HCT116 (cell line): ENCODE data around the gene MUC4. TPM values are rescaled to one million over a fixed set of nuclear protein-coding genes. Genes with fewer than 3 reads are reported as not detected.

Source experiments
- ATAC-seq: fragments of 200-7000 bp; cut with Tn5 transposase; 2 replicates; pipeline ENCODE4 v1.9.1; 2020; ENCODE audit warnings: mild to moderate bottlenecking, moderate library complexity
- BruUV-seq: library from RNA; stranded (reverse); fragments of 400-500 nt; replicated peaks from 2 replicates; lab custom pipeline; 2021; lab: Mats Ljungman, UMichigan
- CTCF ChIA-PET: fragments of 300-600 bp; sonication (Branson Sonifier 250); formaldehyde crosslinking; loops from one replicate; lab custom pipeline; 2021; ENCODE audit warnings: antibody characterized with exemption; lab: Charles Lee
- POLR2A ChIA-PET: fragments of 300-600, 350-600 bp; sonication (Branson Sonifier 250); formaldehyde crosslinking; loops from one replicate; lab custom pipeline; 2021; ENCODE audit warnings: antibody characterized with exemption; lab: Charles Lee
- RAD21 ChIA-PET, 2 experiments: fragments of 300-600 bp; sonication (Branson Sonifier 250); formaldehyde crosslinking; loops; one replicate each; lab custom pipeline; 2023; ENCODE audit warnings: low total read pairs in 2 of 2; ENCODE audit not compliant: uncharacterized antibody in 2 of 2, unreplicated experiment in 2 of 2, low non-redundant PET in 1 of 2; lab: Charles Lee
- DNase-seq: peaks from one replicate; pipeline ENCODE4 v3.0.0-alpha.2; 2010; ENCODE audit warnings: low read depth, low spot score
- H2AFZ ChIP-seq: fragments of 200-600 bp; shearing (Covaris generic), sonication (generic); 2 replicates; pipeline ENCODE4 v1.6.1; 2017; ENCODE audit warnings: low read depth, mixed run types, mixed read lengths, antibody characterized with exemption, low read length; ENCODE audit not compliant: poor library complexity, severe bottlenecking
- H3K27ac ChIP-seq: 2 replicates; pipeline ENCODE4 v1.5.1; 2012; ENCODE audit warnings: low read depth, low read length
- H3K27me3 ChIP-seq: fragments of 200-600 bp; sonication (generic); 2 replicates; pipeline ENCODE4 v1.6.1; 2016; ENCODE audit warnings: mixed run types, low read length, mixed read lengths; ENCODE audit not compliant: insufficient read depth
- H3K36me3 ChIP-seq, 2 experiments: fragments of 200-500 bp in 1 of 2; fragments of 200-600 bp in 1 of 2; sonication (Bioruptor generic) in 1 of 2; sonication (generic) in 1 of 2; 2 replicates each; pipeline versions ENCODE4 v1.5.1 to v1.6.1; 2014 to 2016; ENCODE audit warnings: low read length in 2 of 2, inconsistent platforms in 1 of 2, mixed read lengths in 1 of 2, mixed run types in 1 of 2; ENCODE audit not compliant: insufficient read depth in 2 of 2, control insufficient read depth in 1 of 2
- H3K4me1 ChIP-seq, 2 experiments: fragments of 200-600 bp in 1 of 2; sonication (generic) in 1 of 2; 2 replicates each; pipeline versions ENCODE4 v1.5.1 to v1.6.1; 2012 to 2017; ENCODE audit warnings: low read length in 2 of 2, inconsistent platforms in 1 of 2, mild to moderate bottlenecking in 1 of 2, mixed read lengths in 1 of 2, mixed run types in 1 of 2, moderate library complexity in 1 of 2; ENCODE audit not compliant: insufficient read depth in 2 of 2, control insufficient read depth in 1 of 2
- H3K4me2 ChIP-seq: fragments of 200-600 bp; sonication (generic); 2 replicates; pipeline ENCODE4 v1.6.1; 2017; ENCODE audit warnings: mixed run types, low read length, mixed read lengths
- H3K4me3 ChIP-seq, 2 experiments: fragments of 200-600 bp in 1 of 2; sonication (generic) in 1 of 2; replicated peaks in 1 of 2; 2 replicates each; pipeline ENCODE4 v1.5.1; 2011 to 2016; ENCODE audit warnings: low read length in 2 of 2, control low read depth in 1 of 2, low read depth in 1 of 2, mild to moderate bottlenecking in 1 of 2, mixed read lengths in 1 of 2, mixed run types in 1 of 2
- H3K79me2 ChIP-seq: fragments of 200-600 bp; sonication (generic); 2 replicates; pipeline ENCODE4 v1.6.1; 2017; ENCODE audit warnings: mild to moderate bottlenecking, mixed run types, low read length, moderate library complexity, mixed read lengths; ENCODE audit not compliant: insufficient read depth
- H3K9ac ChIP-seq: fragments of 200-600 bp; sonication (generic); 2 replicates; pipeline ENCODE4 v1.6.1; 2016; ENCODE audit warnings: low read length, mixed read lengths
- H3K9me2 ChIP-seq: fragments of 200-600 bp; sonication (generic), shearing (Covaris generic); 2 replicates; pipeline ENCODE4 v1.6.1; 2017; ENCODE audit warnings: mixed run types, mild to moderate bottlenecking, moderate library complexity; ENCODE audit not compliant: insufficient read depth
- H3K9me3 ChIP-seq, 2 experiments: fragments of 200-500 bp in 1 of 2; fragments of 200-600 bp in 1 of 2; sonication (Bioruptor generic) in 1 of 2; sonication (generic) in 1 of 2; 2 replicates each; pipeline ENCODE4 v1.6.1; 2014 to 2017; ENCODE audit warnings: low read length in 2 of 2, mixed read lengths in 2 of 2, inconsistent platforms in 1 of 2, low read depth in 1 of 2, mild to moderate bottlenecking in 1 of 2, mixed run types in 1 of 2, moderate library complexity in 1 of 2; ENCODE audit not compliant: control insufficient read depth in 1 of 2, insufficient read depth in 1 of 2
- H4K20me1 ChIP-seq: fragments of 200-600 bp; sonication (generic), shearing (Covaris generic); 2 replicates; pipeline ENCODE4 v1.6.1; 2017; ENCODE audit warnings: mixed run types, mild to moderate bottlenecking, moderate library complexity; ENCODE audit not compliant: insufficient read depth
- ATF3 ChIP-seq: IDR thresholded peaks from 2 replicates; pipeline ENCODE4 v1.6.1; 2012
- CBX3 ChIP-seq: IDR thresholded peaks from 2 replicates; pipeline ENCODE4 v1.6.1; 2012; ENCODE audit warnings: low read depth
- CTCF ChIP-seq, 3 experiments: fragments of 200-600 bp in 1 of 3; sonication (generic) in 1 of 3; IDR thresholded peaks in 2 of 3; conservative IDR thresholded peaks in 1 of 3; 2 replicates each; pipeline ENCODE4 v1.5.1; 2012 to 2017; ENCODE audit warnings: low read depth in 2 of 3, low read length in 2 of 3, antibody characterized with exemption in 1 of 3, borderline replicate concordance in 1 of 3, control low read depth in 1 of 3, mild to moderate bottlenecking in 1 of 3, mixed read lengths in 1 of 3, mixed run types in 1 of 3, moderate library complexity in 1 of 3; ENCODE audit not compliant: insufficient read depth in 1 of 3
- ELF1 ChIP-seq: IDR thresholded peaks from 2 replicates; pipeline ENCODE4 v1.6.1; 2012; ENCODE audit warnings: low read depth, borderline replicate concordance
- EZH2phosphoT487 ChIP-seq: fragments of 200-600 bp; IDR thresholded peaks from 2 replicates; pipeline ENCODE4 v1.6.1; 2018; ENCODE audit warnings: antibody characterized with exemption, borderline replicate concordance
- FOSL1 ChIP-seq: IDR thresholded peaks from 2 replicates; pipeline ENCODE4 v1.6.1; 2012; ENCODE audit warnings: low read depth
- JUND ChIP-seq: IDR thresholded peaks from 2 replicates; pipeline ENCODE4 v1.6.1; 2012
- MAX ChIP-seq: IDR thresholded peaks from 2 replicates; pipeline ENCODE4 v1.6.1; 2012
- POLR2AphosphoS5 ChIP-seq: IDR thresholded peaks from 2 replicates; pipeline ENCODE4 v1.6.1; 2011; ENCODE audit warnings: mild to moderate bottlenecking, low read depth, low read length, moderate library complexity
- RAD21 ChIP-seq: IDR thresholded peaks from 2 replicates; pipeline ENCODE4 v1.6.1; 2012; ENCODE audit warnings: low read depth, mild to moderate bottlenecking
- REST ChIP-seq: IDR thresholded peaks from 2 replicates; pipeline ENCODE4 v1.6.1; 2012; ENCODE audit warnings: low read depth
- SP1 ChIP-seq: IDR thresholded peaks from 2 replicates; pipeline ENCODE4 v1.6.1; 2012; ENCODE audit warnings: low read depth
- SRF ChIP-seq: IDR thresholded peaks from 2 replicates; pipeline ENCODE4 v1.6.1; 2012; ENCODE audit warnings: low read depth
- TCF7L2 ChIP-seq: IDR thresholded peaks from 2 replicates; pipeline ENCODE4 v1.7.0; 2011; ENCODE audit warnings: borderline replicate concordance, inconsistent platforms; ENCODE audit not compliant: insufficient read depth, insufficient read length; ENCODE audit errors: extremely low read depth
- YY1 ChIP-seq: IDR thresholded peaks from 2 replicates; pipeline ENCODE4 v1.6.1; 2011; ENCODE audit warnings: low read length, low read depth, moderate library complexity, mild to moderate bottlenecking; ENCODE audit not compliant: insufficient replicate concordance; ENCODE audit errors: extremely low read depth
- ZFX ChIP-seq: fragments of 450-650 bp; IDR thresholded peaks from 2 replicates; pipeline ENCODE4 v1.6.1; 2017
- ZNF274 ChIP-seq: fragments of 200-500 bp; sonication (Bioruptor generic); IDR thresholded peaks from 2 replicates; pipeline ENCODE4 v1.6.1; 2014; ENCODE audit warnings: mild to moderate bottlenecking, low read depth, low read length, inconsistent platforms
- intact Hi-C: fragments of 100-400 bp; cut with micrococcal nuclease; formaldehyde crosslinking; loops from 2 replicates; pipeline ENCODE4 v1.10.0; 2022
- total RNA-seq: library from RNA; stranded (reverse); gene quantifications from one replicate; pipeline ENCODE4 v1.2.1, GENCODE V29; 2021; ENCODE audit not compliant: unreplicated experiment

The MUC4 gene
- total RNA-seq, 1 experiment from 2014 or later: 0.64 TPM

GRCh38 chr3:195836476-195837135 is 24.9 kb upstream of the MUC4 start:
- H3K9ac ChIP-seq: no peak overlapping the region
- no peak overlapping the region for H3K27ac ChIP-seq
- H3K79me2 ChIP-seq: no peaks in the 10 kb centered on the region
- no peak for ATAC-seq
- intact Hi-C loops: no loop called here
- no peaks in the 10 kb centered on the region for H3K9me3 ChIP-seq
- no peak for TF ChIP-seq CBX3
- TF ChIP-seq ZNF274: no peak
- TF ChIP-seq ZFX: no peak
- no peak for TF ChIP-seq MAX
- no peak for TF ChIP-seq CTCF (IDR thresholded peaks at IDR 0.05 in 2 of 3, conservative IDR thresholded peaks at IDR 0.05 in 1 of 3; ENCODE audit: borderline replicate concordance in 1 of 3, insufficient read depth in 1 of 3, low read depth in 2 of 3, low read length in 2 of 3)
- TF ChIP-seq REST: no peak
- no peak for TF ChIP-seq RAD21
- TF ChIP-seq SRF: no peak
- TF ChIP-seq ATF3: no peak
- TF ChIP-seq EZH2phosphoT487: no peak
- no peak for TF ChIP-seq ELF1
- TF ChIP-seq POLR2AphosphoS5: no peak
- no peak for TF ChIP-seq FOSL1
- TF ChIP-seq SP1: no peak
- TF ChIP-seq YY1: no peak
- TF ChIP-seq JUND: no peak
- TF ChIP-seq TCF7L2: no peak
- H4K20me1 ChIP-seq: no peaks in the 10 kb centered on the region
- no peak for DNase-seq
- no peaks in the 10 kb centered on the region for H3K27me3 ChIP-seq
- H3K4me2 ChIP-seq: no peak overlapping the region
- no peaks in the 10 kb centered on the region for H3K36me3 ChIP-seq
- ChIA-PET POLR2A (no interaction called here), CTCF (no interaction called here), RAD21 (no interaction called here)
- H3K4me3 ChIP-seq: no peak overlapping the region
- no peaks in the 10 kb centered on the region for H3K4me1 ChIP-seq
- H3K9me2 ChIP-seq: no peaks in the 10 kb centered on the region
- no peak overlapping the region for H2AFZ ChIP-seq
- no TSS peak for BruUV-seq
